Natural killer cell (primary cell): ENCODE data around the gene ZBTB44. TPM values are rescaled to one million over a fixed set of nuclear protein-coding genes. Genes with fewer than 3 reads are reported as not detected.

Source experiments
- ATAC-seq, 3 donors: fragments of 150-1000 bp in 2 of 3; fragments of 200-7000 bp in 1 of 3; cut with Tn5 transposase; 1 replicate in 1 of 3; 2 replicates in 2 of 3; pipeline ENCODE4 v1.10.0; 2021; ENCODE audit warnings: mild to moderate bottlenecking in 2 of 3, moderate library complexity in 2 of 3
- DNase-seq, 2 donors: peaks; one replicate each; pipeline versions ENCODE4 v3.0.0 to v3.0.0-alpha.2; 2013 to 2021; ENCODE audit warnings: mixed read lengths in 1 of 2
- H3K27ac ChIP-seq: one replicate; pipeline ENCODE4 v1.5.1; 2013; ENCODE audit warnings: mild to moderate bottlenecking, low read length
- H3K27me3 ChIP-seq: one replicate; pipeline ENCODE4 v1.6.1; 2013; ENCODE audit warnings: low read length; ENCODE audit not compliant: control insufficient read depth, insufficient read depth
- H3K36me3 ChIP-seq: one replicate; pipeline ENCODE4 v1.6.1; 2013; ENCODE audit warnings: low read length; ENCODE audit not compliant: control insufficient read depth, insufficient read depth
- H3K4me1 ChIP-seq: one replicate; pipeline ENCODE4 v1.6.1; 2013; ENCODE audit warnings: low read length; ENCODE audit not compliant: control insufficient read depth, insufficient read depth
- H3K4me3 ChIP-seq: one replicate; pipeline ENCODE4 v1.5.1; 2013; ENCODE audit warnings: low read length
- H3K9me3 ChIP-seq: one replicate; pipeline ENCODE4 v1.6.1; 2013; ENCODE audit warnings: low read length; ENCODE audit not compliant: control insufficient read depth, insufficient read depth
- H3K27ac Mint-ChIP-seq, 2 donors: one replicate each; pipeline ENCODE4 v1.8.0; 2022; ENCODE audit warnings: mild to moderate bottlenecking in 2 of 2, mixed read lengths in 2 of 2, moderate library complexity in 1 of 2
- H3K27me3 Mint-ChIP-seq, 2 donors: one replicate each; pipeline ENCODE4 v1.8.0; 2022; ENCODE audit warnings: low read depth in 2 of 2, mixed read lengths in 2 of 2
- H3K36me3 Mint-ChIP-seq: one replicate; pipeline ENCODE4 v1.8.0; 2022; ENCODE audit warnings: mixed read lengths
- H3K4me1 Mint-ChIP-seq, 2 donors: one replicate each; pipeline ENCODE4 v1.8.0; 2022; ENCODE audit warnings: mixed read lengths in 2 of 2
- H3K4me3 Mint-ChIP-seq: one replicate; pipeline ENCODE4 v1.8.0; 2022; ENCODE audit warnings: mild to moderate bottlenecking, moderate library complexity, mixed read lengths
- H3K9me3 Mint-ChIP-seq, 2 donors: one replicate each; pipeline ENCODE4 v1.8.0; 2022; ENCODE audit warnings: mixed read lengths in 2 of 2
- CTCF ChIP-seq: fragments of 200-600 bp; IDR thresholded peaks from one replicate; pipeline ENCODE4 v1.8.0; 2022; ENCODE audit warnings: antibody characterized with exemption
- whole genome bisulfite sequencing: methylation state at CpG from one replicate; pipeline ENCODE4 v1.1.7; 2013; ENCODE audit warnings: missing lambda C conversion rate; ENCODE audit not compliant: insufficient coverage; 5-methylcytosine and 5-hydroxymethylcytosine counted together
- intact Hi-C: fragments of 100-400 bp; cut with micrococcal nuclease; formaldehyde crosslinking; loops from one replicate; pipeline ENCODE4 v1.14.2; 2022
- total RNA-seq, 4 donors: library from RNA; stranded (reverse); fragments of 120-200 nt in 1 of 4; gene quantifications; one replicate each; pipeline versions ENCODE4 v1.2.3 to v1.2.4, GENCODE V29; 2013 to 2022

ZBTB44 gene
- total RNA-seq, 3 donors from 2014 or later (not counting 1 experiment from before 2014, with no cell fraction given): 103 to 131 (median 105) TPM

- 98% methylated on average over 6 of the region's 6 CpGs for WGBS
- DNase-seq (no peak), ATAC-seq (no peak)
- H3K9me3 Mint-ChIP-seq: no peaks in the 10 kb centered on the region
- H3K4me3 ChIP-seq: no peak overlapping the region
- H3K27me3 ChIP-seq: no peaks in the 10 kb centered on the region
- intact Hi-C loops: no loop called here
- no peak for TF ChIP-seq CTCF
- H3K36me3 Mint-ChIP-seq: no peaks in the 10 kb centered on the region
- H3K4me1 Mint-ChIP-seq: peaks cover 10 to 11% of the 10 kb centered on the region in 2 donors
- H3K27ac ChIP-seq: no peak overlapping the region
- H3K4me1 ChIP-seq: no peaks in the 10 kb centered on the region
- H3K9me3 ChIP-seq: no peaks in the 10 kb centered on the region
- no peak overlapping the region for H3K4me3 Mint-ChIP-seq
- no peaks in the 10 kb centered on the region for H3K36me3 ChIP-seq
- no peak overlapping the region for H3K27ac Mint-ChIP-seq
- no peaks in the 10 kb centered on the region for H3K27me3 Mint-ChIP-seq
These were observed 13.0 kb upstream of the ZBTB44 start for GRCh38 chr11:130327716-130328115.

GRCh38 chr11:130325691-130326090 is 11.0 kb upstream of the ZBTB44 start:
- H3K4me3 Mint-ChIP-seq: no peak overlapping the region
- ATAC-seq (no peak), DNase-seq (no peak)
- no peaks in the 10 kb centered on the region for H3K27me3 Mint-ChIP-seq
- no peak overlapping the region for H3K4me3 ChIP-seq
- peaks cover 2 to 6% of the 10 kb centered on the region in 2 donors for H3K9me3 Mint-ChIP-seq
- H3K9me3 ChIP-seq: peaks cover 6% of the 10 kb centered on the region
- H3K27me3 ChIP-seq: no peaks in the 10 kb centered on the region
- H3K4me1 Mint-ChIP-seq: peaks cover 10 to 11% of the 10 kb centered on the region in 2 donors
- intact Hi-C loops: no loop called here
- H3K36me3 Mint-ChIP-seq: peaks cover 13% of the 10 kb centered on the region
- WGBS: 95% methylated on average over 3 of the region's 3 CpGs
- H3K27ac Mint-ChIP-seq: no peak overlapping the region
- H3K27ac ChIP-seq: no peak overlapping the region
- no peaks in the 10 kb centered on the region for H3K4me1 ChIP-seq
- H3K36me3 ChIP-seq: no peaks in the 10 kb centered on the region
- no peak for TF ChIP-seq CTCF

GRCh38 chr11:130323452-130324450 is 9.0 kb upstream of the ZBTB44 start:
- peaks cover 13% of the 10 kb centered on the region for H3K36me3 Mint-ChIP-seq
- DNase-seq: no peak
- TF ChIP-seq CTCF: no peak
- Histone ChIP-seq H3K36me3 (no peaks in the 10 kb centered on the region), H3K4me3 (no peak overlapping the region), H3K4me1 (no peaks in the 10 kb centered on the region), H3K27ac (no peak overlapping the region), H3K27me3 (no peaks in the 10 kb centered on the region), H3K9me3 (peaks cover 6% of the 10 kb centered on the region)
- no peak overlapping the region for H3K4me3 Mint-ChIP-seq
- ATAC-seq: no peak
- no peaks in the 10 kb centered on the region for H3K27me3 Mint-ChIP-seq
- intact Hi-C loops: no loop called here
- H3K27ac Mint-ChIP-seq: no peak overlapping the region
- H3K9me3 Mint-ChIP-seq: peaks cover 2 to 6% of the 10 kb centered on the region in 2 donors
- 97% methylated on average over 7 of the region's 7 CpGs for WGBS
- H3K4me1 Mint-ChIP-seq: no peaks in the 10 kb centered on the region
